NCI-H69 (cell line): Measurements from ENCODE around the gene MSI2.

Source experiments
- DNase-seq: peaks from one replicate; lab custom pipeline; 2025; lab: John Stamatoyannopoulos, UW

MSI2 gene

DNA sequence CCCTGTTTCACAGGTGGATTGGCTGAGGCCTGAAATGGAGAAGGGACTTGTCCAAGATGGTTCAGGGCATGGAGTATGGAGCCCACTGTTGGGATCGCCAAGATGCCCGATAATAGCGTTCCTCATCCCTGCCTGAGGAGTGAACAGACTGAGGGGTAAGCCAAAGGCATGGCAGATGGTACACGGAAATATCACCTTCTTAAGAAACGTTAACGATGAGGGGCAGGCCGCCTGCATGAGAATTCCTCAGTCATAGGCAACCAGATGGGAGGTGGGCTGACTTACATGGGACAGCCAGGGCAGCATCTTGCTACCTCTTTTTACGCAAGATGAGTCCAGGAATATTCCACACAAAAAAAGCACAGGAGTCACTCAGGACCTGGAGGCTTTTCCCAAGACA lies 300.7 kb downstream of the MSI2 start:
- no peak for DNase-seq

DNA sequence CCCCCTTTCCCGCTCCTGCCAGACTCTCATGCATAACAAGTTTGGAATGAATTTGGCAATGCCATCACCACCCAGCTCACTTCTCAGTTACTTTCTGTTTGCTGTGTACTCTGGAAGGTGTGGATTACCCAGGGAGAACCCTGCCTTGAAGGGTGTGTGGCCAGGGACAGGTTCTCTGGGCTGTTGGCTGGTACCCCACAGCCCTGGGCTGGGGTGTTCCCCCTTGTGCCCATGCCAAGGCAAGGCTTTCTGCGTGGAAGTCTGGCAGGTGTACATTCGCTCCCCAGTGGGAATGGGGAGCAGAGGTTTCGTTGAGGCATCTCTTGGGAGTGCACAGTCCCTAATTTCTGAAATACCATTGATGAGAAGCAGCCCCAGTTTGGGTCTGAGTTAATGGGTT lies 301.1 kb downstream of the MSI2 start:
- DNase-seq, result no peak

GRCh38 chr17:57557834-57558681 lies 301.7 kb downstream of the MSI2 start:
- no peak for DNase-seq

- no peak for DNase-seq
These were observed 302.9 kb downstream of the MSI2 start for GRCh38 chr17:57559226-57559625.

GRCh38 chr17:57559634-57560318 lies 303.5 kb downstream of the MSI2 start:
- no peak for DNase-seq

GRCh38 chr17:57560319-57560705 lies 304.0 kb downstream of the MSI2 start:
- no peak for DNase-seq

GRCh38 chr17:57561072-57561861 lies 304.9 kb downstream of the MSI2 start:
- peak; percentile 63 for DNase-seq

DNA sequence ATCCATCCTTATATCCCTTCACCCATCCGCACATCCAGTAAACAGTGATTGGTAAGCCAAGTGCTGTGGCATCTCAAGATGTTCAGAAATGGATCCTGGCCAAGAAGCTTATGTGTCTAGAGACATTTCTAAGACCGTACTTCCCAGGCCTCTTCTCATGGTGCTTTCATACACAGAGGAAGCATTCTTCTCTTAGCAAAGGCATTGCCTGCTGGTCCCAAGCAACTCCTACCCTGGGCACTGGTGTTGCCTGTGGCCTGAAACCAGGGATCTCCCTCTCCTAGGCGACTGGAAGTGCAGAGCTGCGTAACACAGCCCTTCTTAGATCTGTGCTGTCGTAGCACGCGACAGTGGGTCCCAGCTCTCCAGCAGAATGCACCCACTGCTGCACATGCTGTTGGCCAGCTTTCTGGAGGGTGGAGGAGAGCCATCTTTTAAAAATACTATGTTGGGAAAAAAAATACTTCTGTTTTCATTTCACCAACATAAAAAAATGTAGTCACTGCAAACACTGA lies 305.9 kb downstream of the MSI2 start:
- no peak for DNase-seq

DNA sequence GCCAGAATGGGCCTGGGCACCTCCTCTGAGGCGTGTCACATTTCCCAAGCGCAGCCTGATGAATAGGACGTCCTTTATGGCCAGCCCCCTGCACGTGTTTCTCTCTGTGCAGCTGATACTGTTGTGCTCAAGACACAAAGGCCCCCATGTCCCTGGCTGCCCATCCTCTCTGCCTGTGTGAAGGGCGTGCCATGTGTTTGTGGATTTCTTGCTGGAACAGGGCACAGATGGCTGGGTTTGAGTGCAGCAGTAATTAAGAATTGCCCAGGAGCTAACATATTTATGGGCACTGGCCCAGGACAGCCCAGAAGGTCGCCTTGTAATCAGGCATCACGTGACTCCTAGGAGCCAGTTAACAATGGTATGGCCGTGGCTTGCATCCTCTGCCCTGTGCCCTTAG lies 307.6 kb downstream of the MSI2 start:
- DNase-seq, result peak; percentile 98

- DNase-seq, result peak; percentile 58
These were observed 308.9 kb downstream of the MSI2 start for GRCh38 chr17:57565176-57565575.

DNA sequence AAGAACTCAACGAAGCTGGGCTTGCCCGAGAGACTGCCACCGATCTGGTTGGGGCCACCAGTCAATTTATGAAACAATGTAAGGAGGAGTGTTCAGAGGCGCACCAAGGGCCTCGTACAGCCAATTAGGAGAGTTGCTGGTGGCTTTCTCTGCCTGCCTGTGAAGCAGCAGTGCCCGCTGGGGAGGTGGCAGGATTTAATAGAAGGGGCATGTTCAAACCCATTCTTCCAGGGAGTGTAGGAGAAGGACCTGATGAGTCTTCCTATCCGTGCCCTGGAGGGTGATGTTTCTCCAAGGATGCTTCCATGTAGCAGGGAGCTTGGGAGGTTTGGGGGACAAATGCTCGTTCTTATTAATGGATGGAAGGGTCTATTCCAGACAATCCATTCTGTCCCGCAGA lies 310.4 kb downstream of the MSI2 start:
- peak; percentile 94 for DNase-seq

- DNase-seq, result peak; percentile 97
These were observed 310.9 kb downstream of the MSI2 start for GRCh38 chr17:57567251-57567650.

DNA sequence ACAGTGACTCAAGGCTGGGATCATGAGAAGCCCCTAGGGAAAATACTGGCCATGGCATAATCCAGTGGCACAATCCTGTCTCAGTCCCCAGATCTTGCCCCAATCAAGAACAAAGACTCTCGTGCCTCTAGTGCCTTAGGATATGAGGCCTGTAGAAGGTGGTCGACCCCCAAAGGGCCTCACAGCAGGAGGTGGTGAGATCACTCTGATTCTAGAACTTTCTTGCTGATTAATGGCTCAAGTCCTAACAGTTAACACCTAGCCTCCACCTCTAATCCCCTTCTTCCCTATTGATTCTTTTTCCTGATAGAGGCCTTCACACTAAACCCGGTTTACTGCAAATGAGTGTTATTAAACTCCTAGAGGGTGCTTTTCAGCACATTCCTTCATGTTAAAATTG lies 312.0 kb downstream of the MSI2 start:
- no peak for DNase-seq

DNA sequence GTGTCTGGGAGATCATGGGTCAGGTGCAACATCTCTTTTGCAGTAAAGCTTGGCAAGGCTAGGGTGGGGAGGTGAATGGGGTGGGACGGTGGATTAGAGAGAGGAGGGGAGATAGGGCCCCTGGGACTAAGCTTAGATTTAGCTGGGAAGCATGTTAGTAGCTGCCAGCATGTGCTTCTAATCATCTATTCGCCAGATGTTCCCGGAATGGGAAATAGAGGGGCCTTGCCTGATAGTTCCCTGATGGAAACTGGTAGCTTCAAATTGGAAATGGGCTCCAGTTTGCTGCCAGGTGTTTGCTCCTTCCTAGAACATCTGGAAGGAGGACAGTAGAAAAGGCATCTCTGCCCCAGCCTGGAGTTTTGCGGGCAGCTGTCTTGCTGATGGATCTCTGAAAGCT lies 312.7 kb downstream of the MSI2 start:
- DNase-seq, result peak; percentile 53

- DNase-seq, result peak; percentile 96
These were observed 313.5 kb downstream of the MSI2 start for GRCh38 chr17:57569853-57570252.

DNA sequence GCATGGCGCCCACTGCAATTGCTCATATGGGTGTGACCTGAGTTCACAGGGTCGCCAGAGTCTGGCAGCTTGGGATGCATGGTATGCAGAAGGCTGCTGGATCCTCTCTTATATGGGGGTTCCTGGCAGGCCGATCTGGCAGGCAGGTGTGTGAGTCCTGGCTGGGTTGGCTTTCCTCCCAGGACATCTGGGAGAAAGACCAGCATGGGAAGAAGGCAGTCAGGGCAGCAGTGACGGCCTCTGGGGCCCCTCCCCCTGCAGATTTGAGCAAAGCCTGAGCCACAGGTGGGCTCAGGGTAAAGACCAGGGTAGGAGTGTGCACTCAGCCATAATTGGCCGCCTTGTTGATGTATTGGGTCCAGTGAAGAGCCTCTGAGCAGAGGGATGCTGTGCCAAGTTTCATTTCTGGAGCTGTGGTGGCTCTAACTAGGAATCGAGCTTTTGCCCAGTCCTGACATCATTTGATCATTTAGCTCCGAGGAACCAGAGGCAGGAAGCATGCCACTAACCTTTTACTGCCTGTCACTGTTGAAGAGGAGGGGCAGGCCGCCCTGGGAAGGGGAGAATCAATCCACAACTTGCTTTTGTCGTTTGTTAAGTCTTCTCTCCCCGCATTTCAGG lies 314.5 kb downstream of the MSI2 start:
- peak; percentile 96 for DNase-seq

GRCh38 chr17:57572062-57572461 lies 315.7 kb downstream of the MSI2 start:
- peak; percentile 85 for DNase-seq

- no peak for DNase-seq
These were observed 316.3 kb downstream of the MSI2 start for GRCh38 chr17:57572600-57572999.

DNA sequence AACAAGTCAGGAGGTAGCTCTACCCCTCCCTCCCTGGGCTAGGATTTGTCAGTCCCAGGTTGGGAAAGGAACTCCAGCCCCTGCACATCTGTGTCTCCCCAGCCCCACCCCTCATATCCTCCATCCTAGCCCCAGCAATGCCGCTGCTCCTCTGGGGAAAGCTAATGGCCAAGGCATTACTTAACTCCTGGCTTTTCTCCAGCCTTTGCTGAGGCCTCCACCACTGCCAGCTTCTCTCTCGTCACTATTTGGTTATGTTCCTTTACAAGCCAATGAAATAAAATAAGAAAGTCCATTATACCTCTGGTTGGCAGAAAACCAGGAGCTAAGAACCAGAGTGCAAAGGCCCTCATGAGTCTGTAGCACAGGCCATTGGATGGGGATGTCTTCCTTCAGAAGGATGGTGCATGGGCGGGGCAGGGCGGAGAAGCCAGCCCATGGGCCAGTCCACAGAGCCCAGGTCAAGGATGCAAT lies 317.8 kb downstream of the MSI2 start:
- DNase-seq, result peak; percentile 91

DNA sequence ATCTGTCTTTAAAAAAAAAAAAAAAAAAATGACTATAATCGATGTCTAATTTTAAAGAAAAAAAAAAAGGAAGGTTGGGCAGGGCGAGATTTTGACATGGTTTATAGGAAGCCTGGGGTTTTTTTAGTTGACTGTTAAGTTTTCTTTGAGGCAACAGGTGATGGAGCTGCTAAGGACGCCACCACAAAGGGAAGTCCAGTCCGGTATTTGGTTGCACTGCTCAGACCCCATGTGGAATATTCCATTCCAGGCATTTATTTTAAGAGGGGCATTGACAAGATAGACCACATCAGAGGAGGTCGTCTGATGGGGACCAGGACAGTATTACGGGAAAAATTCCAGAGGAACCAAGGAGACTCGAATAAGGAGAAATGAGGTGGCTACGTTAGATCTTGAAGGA lies 320.4 kb downstream of the MSI2 start:
- DNase-seq, result no peak

GRCh38 chr17:57577751-57578607 lies 321.7 kb downstream of the MSI2 start:
- peak; percentile 92 for DNase-seq
